ENCODE measurements around the gene STARD13.
"Not testable (repeated sequence)": the region's sequence is repeated elsewhere in the genome, so short reads cannot be mapped to it uniquely, and the experiment has no call there.

Gene STARD13

GRCh38 chr13:33174931-33175330 is 110.6 kb downstream of the STARD13 start:
- DNase-seq = no peak
- H3K27ac Mint-ChIP-seq = no peak overlapping the region
- CTCF ChIA-PET = no interaction called here
- no peak overlapping the region for H3K4me3 Mint-ChIP-seq
- no peaks in the 10 kb centered on the region for H3K36me3 Mint-ChIP-seq
- no peaks in the 10 kb centered on the region for H3K9me3 Mint-ChIP-seq
- no peaks in the 10 kb centered on the region for H3K4me1 Mint-ChIP-seq
- H3K27me3 Mint-ChIP-seq = peaks cover 13% of the 10 kb centered on the region

GRCh38 chr13:33174491-33174890 is 111.1 kb downstream of the STARD13 start:
- Mint-ChIP-seq H3K27ac (no peak overlapping the region), H3K27me3 (peaks cover 12% of the 10 kb centered on the region), H3K9me3 (no peaks in the 10 kb centered on the region), H3K36me3 (no peaks in the 10 kb centered on the region), H3K4me1 (no peaks in the 10 kb centered on the region), H3K4me3 (no peak overlapping the region)
- CTCF ChIA-PET = no interaction called here
- no peak for DNase-seq

GRCh38 chr13:33172911-33173310 is 112.6 kb downstream of the STARD13 start:
- Mint-ChIP-seq H3K27me3 (peaks cover 10% of the 10 kb centered on the region), H3K4me1 (no peaks in the 10 kb centered on the region), H3K36me3 (no peaks in the 10 kb centered on the region), H3K4me3 (no peak overlapping the region), H3K27ac (no peak overlapping the region), H3K9me3 (no peaks in the 10 kb centered on the region)
- CTCF ChIA-PET = interaction anchor here (0.6 kb wide), 1 partner anchor 504 kb away, joined by 3 read pairs; no protein-coding TSS in a partner anchor
- no peak for DNase-seq

- peaks cover 10% of the 10 kb centered on the region for H3K27me3 Mint-ChIP-seq
- no peaks in the 10 kb centered on the region for H3K4me1 Mint-ChIP-seq
- no peak for DNase-seq
- H3K36me3 Mint-ChIP-seq = no peaks in the 10 kb centered on the region
- no peak overlapping the region for H3K4me3 Mint-ChIP-seq
- no peak overlapping the region for H3K27ac Mint-ChIP-seq
- CTCF ChIA-PET = interaction anchor here (0.6 kb wide), 1 partner anchor 504 kb away, joined by 3 read pairs; no protein-coding TSS in a partner anchor
- no peaks in the 10 kb centered on the region for H3K9me3 Mint-ChIP-seq
These were observed 113.2 kb downstream of the STARD13 start for GRCh38 chr13:33172400-33172799.

GRCh38 chr13:33169273-33169980 is 116.1 kb downstream of the STARD13 start:
- DNase-seq = no peak
- H3K36me3 Mint-ChIP-seq = no peaks in the 10 kb centered on the region
- CTCF ChIA-PET = no interaction called here
- no peak overlapping the region for H3K4me3 Mint-ChIP-seq
- H3K4me1 Mint-ChIP-seq = no peaks in the 10 kb centered on the region
- H3K27me3 Mint-ChIP-seq = peaks cover 10% of the 10 kb centered on the region
- no peak overlapping the region for H3K27ac Mint-ChIP-seq
- no peaks in the 10 kb centered on the region for H3K9me3 Mint-ChIP-seq

GRCh38 chr13:33168321-33168960 is 117.1 kb downstream of the STARD13 start:
- no peaks in the 10 kb centered on the region for H3K4me1 Mint-ChIP-seq
- H3K27me3 Mint-ChIP-seq = peaks cover 10% of the 10 kb centered on the region
- no peak overlapping the region for H3K27ac Mint-ChIP-seq
- DNase-seq = no peak
- H3K9me3 Mint-ChIP-seq = no peaks in the 10 kb centered on the region
- CTCF ChIA-PET = no interaction called here
- no peak overlapping the region for H3K4me3 Mint-ChIP-seq
- no peaks in the 10 kb centered on the region for H3K36me3 Mint-ChIP-seq

GRCh38 chr13:33167491-33167890 is 118.1 kb downstream of the STARD13 start:
- Mint-ChIP-seq H3K4me1 (no peaks in the 10 kb centered on the region), H3K4me3 (no peak overlapping the region), H3K27ac (no peak overlapping the region), H3K27me3 (peaks cover 10% of the 10 kb centered on the region), H3K36me3 (no peaks in the 10 kb centered on the region), H3K9me3 (peaks cover 4% of the 10 kb centered on the region)
- no peak for DNase-seq
- CTCF ChIA-PET = no interaction called here

- Mint-ChIP-seq H3K27ac (no peak overlapping the region), H3K9me3 (peaks cover 7% of the 10 kb centered on the region), H3K4me1 (no peaks in the 10 kb centered on the region), H3K36me3 (no peaks in the 10 kb centered on the region), H3K4me3 (no peak overlapping the region), H3K27me3 (peaks cover 15% of the 10 kb centered on the region)
- CTCF ChIA-PET = no interaction called here
- no peak for DNase-seq
These were observed 119.8 kb downstream of the STARD13 start for GRCh38 chr13:33165787-33166186.

- no peaks in the 10 kb centered on the region for H3K36me3 Mint-ChIP-seq
- no peaks in the 10 kb centered on the region for H3K4me1 Mint-ChIP-seq
- no peak overlapping the region for H3K27ac Mint-ChIP-seq
- H3K27me3 Mint-ChIP-seq = peaks cover 11% of the 10 kb centered on the region
- CTCF ChIA-PET = no interaction called here
- H3K4me3 Mint-ChIP-seq = no peak overlapping the region
- peaks cover 7% of the 10 kb centered on the region for H3K9me3 Mint-ChIP-seq
- no peak for DNase-seq
These were observed 121.2 kb downstream of the STARD13 start for GRCh38 chr13:33164331-33164730.

- H3K4me3 Mint-ChIP-seq, H3K4me1 Mint-ChIP-seq, H3K9me3 Mint-ChIP-seq, H3K36me3 Mint-ChIP-seq, DNase-seq, CTCF ChIA-PET, H3K27ac Mint-ChIP-seq: not testable (repeated sequence)
- H3K27me3 Mint-ChIP-seq = peaks cover 11% of the 10 kb centered on the region
These were observed 122.8 kb downstream of the STARD13 start for GRCh38 chr13:33162725-33163124.

- no peak for DNase-seq
- Mint-ChIP-seq H3K9me3 (peaks cover 7% of the 10 kb centered on the region), H3K27me3 (peaks cover 8% of the 10 kb centered on the region), H3K4me3 (no peak overlapping the region), H3K36me3 (no peaks in the 10 kb centered on the region), H3K27ac (no peak overlapping the region), H3K4me1 (no peaks in the 10 kb centered on the region)
- CTCF ChIA-PET = no interaction called here
These were observed 126.7 kb downstream of the STARD13 start for GRCh38 chr13:33158816-33159215.

- H3K27ac Mint-ChIP-seq = no peak overlapping the region
These were observed 127.3 kb downstream of the STARD13 start for GRCh38 chr13:33158271-33158670.

GRCh38 chr13:33154911-33155310 is 130.6 kb downstream of the STARD13 start:
- DNase-seq = no peak
- Mint-ChIP-seq H3K27ac (no peak overlapping the region), H3K9me3 (no peaks in the 10 kb centered on the region), H3K36me3 (no peaks in the 10 kb centered on the region), H3K27me3 (peaks cover 4% of the 10 kb centered on the region), H3K4me3 (no peak overlapping the region), H3K4me1 (no peaks in the 10 kb centered on the region)
- CTCF ChIA-PET = no interaction called here

More at GRCh38 chr13:33158271-33158670, 127.3 kb downstream of the STARD13 start:
- Mint-ChIP-seq H3K27me3 (peaks cover 8% of the 10 kb centered on the region), H3K4me1 (no peaks in the 10 kb centered on the region), H3K36me3 (no peaks in the 10 kb centered on the region), H3K9me3 (peaks cover 7% of the 10 kb centered on the region), H3K4me3 (no peak overlapping the region)
- no peak for DNase-seq
- CTCF ChIA-PET = no interaction called here

GRCh38 chr13:33153421-33154404 is 131.8 kb downstream of the STARD13 start:
- H3K27ac Mint-ChIP-seq = no peak overlapping the region
- CTCF ChIA-PET = no interaction called here
- no peak overlapping the region for H3K4me3 Mint-ChIP-seq
- no peak for DNase-seq
- peaks cover 4% of the 10 kb centered on the region for H3K27me3 Mint-ChIP-seq
- no peaks in the 10 kb centered on the region for H3K36me3 Mint-ChIP-seq
- H3K4me1 Mint-ChIP-seq = no peaks in the 10 kb centered on the region
- H3K9me3 Mint-ChIP-seq = no peaks in the 10 kb centered on the region
